Measurements from ENCODE around the gene CEBPZ.

DNA sequence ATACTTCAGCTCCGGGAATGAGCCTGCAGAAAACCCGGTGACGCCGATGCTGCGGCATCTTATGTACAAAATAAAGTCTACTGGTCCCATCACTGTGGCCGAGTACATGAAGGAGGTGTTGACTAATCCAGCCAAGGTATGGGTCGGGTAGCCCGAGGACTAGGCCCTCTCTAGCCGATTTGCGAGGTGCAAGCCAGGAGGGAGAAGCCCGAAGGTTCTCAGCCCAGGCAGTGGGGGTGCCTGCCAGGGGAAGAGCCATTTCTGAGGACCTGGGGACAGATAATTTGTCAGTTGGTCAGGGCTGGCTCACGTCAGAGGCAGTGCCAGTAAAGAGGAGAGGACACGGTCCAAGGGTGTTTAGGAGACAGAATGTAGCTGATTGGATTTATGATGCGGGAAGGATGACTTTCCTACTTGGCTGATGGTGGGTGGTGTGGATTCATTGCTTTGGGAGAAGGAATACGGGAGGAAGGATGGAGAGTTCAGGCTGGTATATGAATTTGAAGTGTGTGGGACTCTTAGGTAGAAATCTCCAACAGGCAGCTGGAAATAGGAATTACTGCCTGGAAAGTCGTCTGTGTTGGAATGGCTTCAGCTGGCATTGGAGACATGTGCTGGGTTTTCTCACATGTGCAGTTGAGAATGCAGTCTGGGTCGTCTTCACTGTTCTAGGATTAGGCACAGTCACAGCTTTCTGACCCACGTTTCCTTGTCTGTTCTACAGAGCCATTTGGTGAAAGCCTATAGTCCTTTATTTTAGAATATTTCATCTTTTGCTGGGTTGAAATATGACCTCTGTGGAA is 936 bp upstream of the CEBPZ start:
- TF ChIP-seq, protein P1, sequence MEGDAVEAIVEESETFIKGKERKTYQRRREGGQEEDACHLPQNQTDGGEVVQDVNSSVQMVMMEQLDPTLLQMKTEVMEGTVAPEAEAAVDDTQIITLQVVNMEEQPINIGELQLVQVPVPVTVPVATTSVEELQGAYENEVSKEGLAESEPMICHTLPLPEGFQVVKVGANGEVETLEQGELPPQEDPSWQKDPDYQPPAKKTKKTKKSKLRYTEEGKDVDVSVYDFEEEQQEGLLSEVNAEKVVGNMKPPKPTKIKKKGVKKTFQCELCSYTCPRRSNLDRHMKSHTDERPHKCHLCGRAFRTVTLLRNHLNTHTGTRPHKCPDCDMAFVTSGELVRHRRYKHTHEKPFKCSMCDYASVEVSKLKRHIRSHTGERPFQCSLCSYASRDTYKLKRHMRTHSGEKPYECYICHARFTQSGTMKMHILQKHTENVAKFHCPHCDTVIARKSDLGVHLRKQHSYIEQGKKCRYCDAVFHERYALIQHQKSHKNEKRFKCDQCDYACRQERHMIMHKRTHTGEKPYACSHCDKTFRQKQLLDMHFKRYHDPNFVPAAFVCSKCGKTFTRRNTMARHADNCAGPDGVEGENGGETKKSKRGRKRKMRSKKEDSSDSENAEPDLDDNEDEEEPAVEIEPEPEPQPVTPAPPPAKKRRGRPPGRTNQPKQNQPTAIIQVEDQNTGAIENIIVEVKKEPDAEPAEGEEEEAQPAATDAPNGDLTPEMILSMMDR (IDR thresholded peaks at IDR 0.05; ENCODE audit: low read length), result no peak
- no peak for TF ChIP-seq EZH2 (optimal IDR thresholded peaks at IDR 0.05; ENCODE audit: low read depth, low read length)
- TF ChIP-seq EZH2phosphoT487 (IDR thresholded peaks at IDR 0.05; ENCODE audit: low read length), result no peak
